Fibroblast of the aortic adventitia (primary cell): ENCODE data around the gene ADA. TPM values are rescaled to one million over a fixed set of nuclear protein-coding genes. Genes with fewer than 3 reads are reported as not detected.

Source experiments
- DNase-seq: peaks from one replicate; pipeline ENCODE4 v3.0.0-alpha.2; 2010; ENCODE audit warnings: low read depth
- H3K4me3 ChIP-seq: 2 replicates; pipeline ENCODE4 v1.5.1; 2011; ENCODE audit warnings: low read depth, mild to moderate bottlenecking, control low read depth, low read length, moderate library complexity
- CTCF ChIP-seq: IDR thresholded peaks from 2 replicates; pipeline ENCODE4 v1.5.1; 2011; ENCODE audit warnings: mild to moderate bottlenecking, low read length, control low read depth, inconsistent platforms; ENCODE audit not compliant: insufficient read depth
- total RNA-seq: library from RNA; depleted of rRNA; stranded (reverse); fragments of >200 nt; gene quantifications from 2 replicates; pipeline ENCODE4 v1.2.3, GENCODE V29; 2012; ENCODE audit warnings: low replicate concordance

ADA gene
- total RNA-seq, 1 donor = 4.6 TPM

- peak; percentile 26 for TF ChIP-seq CTCF
- no peak for DNase-seq
- H3K4me3 ChIP-seq = no peak overlapping the region
Measured at GRCh38 chr20:44688053-44688625, 36.6 kb upstream of the ADA start.

GRCh38 chr20:44686934-44687333 is 35.4 kb upstream of the ADA start:
- no peak for DNase-seq
- TF ChIP-seq CTCF = no peak
- H3K4me3 ChIP-seq = no peak overlapping the region

GRCh38 chr20:44684047-44684967 is 32.8 kb upstream of the ADA start:
- DNase-seq = no peak
- H3K4me3 ChIP-seq = no peak overlapping the region
- TF ChIP-seq CTCF = no peak

- DNase-seq = no peak
- no peak overlapping the region for H3K4me3 ChIP-seq
- TF ChIP-seq CTCF = peak; percentile 59
Measured at GRCh38 chr20:44683263-44684046, 32.0 kb upstream of the ADA start.

- TF ChIP-seq CTCF = no peak
- no peak for DNase-seq
- no peak overlapping the region for H3K4me3 ChIP-seq
Measured at GRCh38 chr20:44681796-44682566, 30.5 kb upstream of the ADA start.

GRCh38 chr20:44678990-44679611 is 27.6 kb upstream of the ADA start:
- DNase-seq = no peak
- no peak for TF ChIP-seq CTCF
- no peak overlapping the region for H3K4me3 ChIP-seq
